Esophagus muscularis mucosa (tissue), 3 donors: ENCODE results near the gene LIPJ.

Experiments
- POLR2A ChIP-seq: fragments of 450-650 bp; IDR thresholded peaks from one replicate; pipeline ENCODE4 v1.6.1; 2017; ENCODE audit warnings: antibody characterized with exemption, moderate library complexity, mild to moderate bottlenecking, low read depth
- POLR2AphosphoS5 ChIP-seq, 2 donors: sonication (generic); formaldehyde crosslinking; IDR thresholded peaks; one replicate each; pipeline ENCODE4 v1.6.1; 2017; ENCODE audit warnings: antibody characterized with exemption in 2 of 2
- TF ChIP-seq, protein P1 (sequence below), 3 experiments: fragments of 200-600 bp in 2 of 3; fragments of 450-650 bp in 1 of 3; sonication (generic) in 2 of 3; IDR thresholded peaks; one replicate each; pipeline ENCODE4 v1.5.1; 2017 to 2019; ENCODE audit warnings: antibody characterized with exemption in 3 of 3, mild to moderate bottlenecking in 2 of 3, moderate library complexity in 1 of 3

DNA sequence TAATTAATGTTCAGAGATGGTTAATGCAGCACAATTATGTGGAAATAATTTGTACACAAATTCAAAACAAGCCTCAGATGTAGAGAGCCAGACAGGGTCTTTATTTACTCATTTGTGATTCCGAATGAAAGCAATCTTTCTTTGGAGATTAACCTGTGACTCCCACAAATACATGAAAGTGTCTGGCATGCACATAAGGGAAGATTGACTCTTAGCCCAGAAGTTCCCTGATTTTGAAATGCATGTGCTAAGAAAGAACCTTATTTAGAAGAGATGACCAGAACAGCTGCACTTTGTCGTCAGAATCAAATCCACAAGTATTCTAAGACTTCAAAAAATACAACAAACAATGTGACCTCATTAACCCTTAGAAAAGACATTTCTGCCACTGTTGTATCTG, 48.5 kb upstream of the LIPJ start:
- TF ChIP-seq, protein P1, sequence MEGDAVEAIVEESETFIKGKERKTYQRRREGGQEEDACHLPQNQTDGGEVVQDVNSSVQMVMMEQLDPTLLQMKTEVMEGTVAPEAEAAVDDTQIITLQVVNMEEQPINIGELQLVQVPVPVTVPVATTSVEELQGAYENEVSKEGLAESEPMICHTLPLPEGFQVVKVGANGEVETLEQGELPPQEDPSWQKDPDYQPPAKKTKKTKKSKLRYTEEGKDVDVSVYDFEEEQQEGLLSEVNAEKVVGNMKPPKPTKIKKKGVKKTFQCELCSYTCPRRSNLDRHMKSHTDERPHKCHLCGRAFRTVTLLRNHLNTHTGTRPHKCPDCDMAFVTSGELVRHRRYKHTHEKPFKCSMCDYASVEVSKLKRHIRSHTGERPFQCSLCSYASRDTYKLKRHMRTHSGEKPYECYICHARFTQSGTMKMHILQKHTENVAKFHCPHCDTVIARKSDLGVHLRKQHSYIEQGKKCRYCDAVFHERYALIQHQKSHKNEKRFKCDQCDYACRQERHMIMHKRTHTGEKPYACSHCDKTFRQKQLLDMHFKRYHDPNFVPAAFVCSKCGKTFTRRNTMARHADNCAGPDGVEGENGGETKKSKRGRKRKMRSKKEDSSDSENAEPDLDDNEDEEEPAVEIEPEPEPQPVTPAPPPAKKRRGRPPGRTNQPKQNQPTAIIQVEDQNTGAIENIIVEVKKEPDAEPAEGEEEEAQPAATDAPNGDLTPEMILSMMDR (IDR thresholded peaks at IDR 0.05) = no peak
- TF ChIP-seq POLR2A (no peak), POLR2AphosphoS5 (IDR thresholded peaks at IDR 0.05) (no peak)
